Suprapubic skin (tissue), 4 donors: ENCODE data around the gene ALDH3A2.

ENCODE experiments used
- CTCF ChIP-seq, 2 donors: fragments of 200-600 bp in 1 of 2; fragments of 450-650 bp in 1 of 2; sonication (generic) in 1 of 2; IDR thresholded peaks; one replicate each; pipeline ENCODE4 v1.5.1; 2016 to 2019; ENCODE audit warnings: antibody characterized with exemption in 2 of 2, mild to moderate bottlenecking in 1 of 2, moderate library complexity in 1 of 2
- POLR2A ChIP-seq, 2 donors: fragments of 450-650 bp; IDR thresholded peaks; one replicate each; pipeline ENCODE4 v1.6.1; 2017; ENCODE audit warnings: antibody characterized with exemption in 2 of 2, mild to moderate bottlenecking in 2 of 2, moderate library complexity in 2 of 2
- POLR2AphosphoS5 ChIP-seq, 3 donors: sonication (generic); formaldehyde crosslinking; IDR thresholded peaks; one replicate each; pipeline ENCODE4 v1.6.1; 2017; ENCODE audit warnings: antibody characterized with exemption in 3 of 3

GRCh38 chr17:19676896-19677295 lies 28.3 kb downstream of the ALDH3A2 start:
- no peak for TF ChIP-seq CTCF (IDR thresholded peaks at IDR 0.05)
- no peak for TF ChIP-seq POLR2A (IDR thresholded peaks at IDR 0.05)
- TF ChIP-seq POLR2AphosphoS5 (IDR thresholded peaks at IDR 0.05) = no peak
